ENCODE data around the gene ACY1. TPM values are rescaled to one million over a fixed set of nuclear protein-coding genes. Genes with fewer than 3 reads are reported as not detected.
A peak's percentile ranks its signal among the peaks of the same experiment; 100 is the strongest.

The ACY1 gene
- polyA plus RNA-seq, 1 donor (not counting 4 experiments of a cell fraction or from before 2014, with no cell fraction given), result 71.8 TPM

- FAIRE-seq, result no peak
- no peak overlapping the region for H3K9ac ChIP-seq (ENCODE audit: control insufficient read depth, extremely low read depth, insufficient read depth, low read length)
- no peaks in the 10 kb centered on the region for H3K9me3 ChIP-seq (ENCODE audit: control insufficient read depth, low read depth, low read length)
- peaks cover 4% of the 10 kb centered on the region for H3K79me2 ChIP-seq (ENCODE audit: control insufficient read depth, insufficient read depth, low read length)
- H3K4me1 ChIP-seq (ENCODE audit: control insufficient read depth, extremely low read depth, insufficient read depth, low read length), result peaks cover 34% of the 10 kb centered on the region
- no peak overlapping the region for H3K27ac ChIP-seq (ENCODE audit: control insufficient read depth, insufficient read depth, low read length)
- no peak for DNase-seq (ENCODE audit: low read depth, low spot score)
- H3K36me3 ChIP-seq (ENCODE audit: control insufficient read depth in 2 of 2, extremely low read depth in 1 of 2, insufficient read depth in 2 of 2, low read length in 2 of 2), result no peaks in the 10 kb centered on the region
- H2AFZ ChIP-seq (ENCODE audit: control insufficient read depth, low read length), result no peak overlapping the region
- no peaks in the 10 kb centered on the region for H4K20me1 ChIP-seq (ENCODE audit: control insufficient read depth, extremely low read depth, insufficient read depth, low read length)
- no peak overlapping the region for H3K4me2 ChIP-seq (ENCODE audit: control insufficient read depth, extremely low read depth, insufficient read depth, low read depth, low read length)
- no peaks in the 10 kb centered on the region for H3K9me1 ChIP-seq (ENCODE audit: control insufficient read depth, extremely low read depth, insufficient read depth, low read length)
- dilution Hi-C loops (cut with MboI; ENCODE audit: extremely low pct_ligation_motif_present, low sequenced_read_pairs), result no loop called here
- no peak overlapping the region for H3K4me3 ChIP-seq (ENCODE audit: control insufficient read depth in 2 of 3, extremely low read depth in 1 of 3, insufficient read depth in 2 of 3, low read depth in 1 of 3, low read length in 3 of 3)
- no peaks in the 10 kb centered on the region for H3K27me3 ChIP-seq (ENCODE audit: control insufficient read depth, extremely low read depth, insufficient read depth, low read length)
- TF ChIP-seq CTCF (optimal IDR thresholded peaks at IDR 0.05 in 1 of 3, IDR thresholded peaks at IDR 0.05 in 1 of 3, conservative IDR thresholded peaks at IDR 0.05 in 1 of 3; ENCODE audit: extremely low read depth in 1 of 3, insufficient read depth in 2 of 3, low read length in 3 of 3) (no peak), EZH2 (IDR thresholded peaks at IDR 0.05; ENCODE audit: low read length) (no peak)
Observed at GRCh38 chr3:51980253-51980652, 3.1 kb upstream of the ACY1 start.

GRCh38 chr3:51982352-51982837 lies 940 bp upstream of the ACY1 start:
- Histone ChIP-seq H4K20me1 (ENCODE audit: control insufficient read depth, extremely low read depth, insufficient read depth, low read length) (no peaks in the 10 kb centered on the region), H3K4me1 (ENCODE audit: control insufficient read depth, extremely low read depth, insufficient read depth, low read length) (peaks cover 23% of the 10 kb centered on the region), H3K36me3 (ENCODE audit: control insufficient read depth in 2 of 2, extremely low read depth in 1 of 2, insufficient read depth in 2 of 2, low read length in 2 of 2) (peaks cover 0 to 2% of the 10 kb centered on the region in 2 experiments), H3K79me2 (ENCODE audit: control insufficient read depth, insufficient read depth, low read length) (peaks cover 4% of the 10 kb centered on the region), H3K27me3 (ENCODE audit: control insufficient read depth, extremely low read depth, insufficient read depth, low read length) (no peaks in the 10 kb centered on the region), H3K9me1 (ENCODE audit: control insufficient read depth, extremely low read depth, insufficient read depth, low read length) (no peaks in the 10 kb centered on the region), H3K9me3 (ENCODE audit: control insufficient read depth, low read depth, low read length) (no peaks in the 10 kb centered on the region), H3K4me3 (ENCODE audit: control insufficient read depth in 2 of 3, extremely low read depth in 1 of 3, insufficient read depth in 2 of 3, low read depth in 1 of 3, low read length in 3 of 3) (peak overlapping the region; percentile 48 to 77 (median 77)), H3K27ac (ENCODE audit: control insufficient read depth, insufficient read depth, low read length) (peak overlapping the region; percentile 68), H3K4me2 (ENCODE audit: control insufficient read depth, extremely low read depth, insufficient read depth, low read depth, low read length) (peak overlapping the region; percentile 88), H3K9ac (ENCODE audit: control insufficient read depth, extremely low read depth, insufficient read depth, low read length) (peak overlapping the region; percentile 86), H2AFZ (ENCODE audit: control insufficient read depth, low read length) (peak overlapping the region; percentile 60)
- DNase-seq (ENCODE audit: low read depth, low spot score) (no peak), FAIRE-seq (peak; percentile 66)
- TF ChIP-seq CTCF (optimal IDR thresholded peaks at IDR 0.05 in 1 of 3, IDR thresholded peaks at IDR 0.05 in 1 of 3, conservative IDR thresholded peaks at IDR 0.05 in 1 of 3; ENCODE audit: extremely low read depth in 1 of 3, insufficient read depth in 2 of 3, low read length in 3 of 3) (peak in 2 of 3 experiments; percentile 70), EZH2 (IDR thresholded peaks at IDR 0.05; ENCODE audit: low read length) (no peak)
- dilution Hi-C loops (cut with MboI; ENCODE audit: extremely low pct_ligation_motif_present, low sequenced_read_pairs), result no loop called here
